ENCODE measurements around the gene SIM1.
"Not testable (repeated sequence)": the region's sequence is repeated elsewhere in the genome, so short reads cannot be mapped to it uniquely, and the experiment has no call there.

The SIM1 gene

DNA sequence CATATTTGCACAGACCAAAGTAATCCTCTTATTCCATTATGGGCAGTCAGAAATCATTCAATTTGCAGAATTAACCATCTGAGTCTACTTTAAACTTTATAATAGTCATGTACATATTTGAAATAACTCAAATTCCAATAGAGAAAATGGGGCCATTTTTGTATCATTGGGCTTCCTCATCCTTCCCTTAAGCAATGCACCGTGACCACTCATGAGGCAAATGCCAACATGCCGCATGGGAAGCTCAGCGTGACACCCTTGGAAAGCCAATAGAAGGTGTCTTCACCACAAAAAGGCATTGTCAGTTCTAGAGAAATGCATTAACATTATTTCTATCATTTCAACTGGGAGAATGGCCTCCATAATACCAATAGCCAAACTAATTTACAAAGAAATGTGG, 38.5 kb downstream of the SIM1 start:
- DNase-seq, result peak; percentile 12

DNA sequence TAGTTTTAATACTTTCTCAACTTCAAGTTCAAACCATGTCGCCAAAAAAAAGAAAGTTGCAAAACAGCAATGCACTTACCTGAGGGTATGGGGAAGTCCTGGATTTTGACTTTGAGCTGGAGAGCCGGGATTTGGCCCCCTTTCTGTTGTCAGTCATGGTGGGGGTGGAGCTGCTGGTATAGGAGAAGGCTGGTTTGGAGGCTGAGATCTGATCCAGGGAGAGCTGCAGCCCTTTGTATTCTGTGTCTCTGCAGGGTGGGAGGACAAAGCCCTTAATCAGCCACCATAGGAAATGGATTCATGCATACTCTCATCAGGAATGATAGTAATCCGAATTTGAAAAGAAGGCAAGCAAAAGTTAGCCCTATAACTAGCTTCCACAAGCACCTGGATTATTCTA, 44.0 kb downstream of the SIM1 start:
- no peak for DNase-seq

DNA sequence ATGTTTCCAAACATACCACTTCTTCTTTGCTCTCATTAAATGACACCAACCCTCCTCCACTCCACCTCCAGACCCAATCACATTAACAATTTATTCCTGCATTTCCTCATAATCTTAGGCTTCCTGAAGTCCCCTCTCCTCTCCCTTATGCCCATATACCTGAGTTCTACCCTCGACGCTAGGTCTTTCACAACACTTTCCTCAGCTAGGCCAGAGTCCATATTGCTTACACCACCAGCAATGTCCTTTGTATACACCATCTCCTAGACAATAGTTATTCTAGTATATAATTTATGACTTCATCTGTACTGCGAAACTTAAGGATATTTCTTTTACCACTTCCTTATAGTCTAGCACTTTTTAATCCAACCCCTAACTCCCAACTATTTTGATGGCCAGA, 47.7 kb downstream of the SIM1 start:
- no peak for DNase-seq

DNA sequence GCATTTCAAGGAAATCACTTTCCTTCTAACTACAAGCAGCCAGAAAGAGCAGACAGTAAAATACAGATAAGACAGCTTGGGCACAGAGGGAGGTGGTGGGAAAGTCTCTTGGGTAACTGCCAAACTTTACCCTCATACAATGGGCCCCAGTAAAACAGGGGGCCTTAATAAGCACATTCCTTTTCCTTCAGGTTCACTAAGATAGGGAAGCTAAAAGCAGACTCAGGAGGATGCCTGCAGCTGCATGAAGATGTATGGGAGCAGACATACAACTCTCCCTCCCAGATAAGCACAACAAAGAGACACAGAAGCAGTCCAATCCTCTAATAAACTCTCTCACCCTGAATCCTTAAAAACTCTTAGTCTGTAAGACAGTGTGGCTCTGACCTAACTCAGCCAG, 49.0 kb downstream of the SIM1 start:
- DNase-seq, result no peak

DNA sequence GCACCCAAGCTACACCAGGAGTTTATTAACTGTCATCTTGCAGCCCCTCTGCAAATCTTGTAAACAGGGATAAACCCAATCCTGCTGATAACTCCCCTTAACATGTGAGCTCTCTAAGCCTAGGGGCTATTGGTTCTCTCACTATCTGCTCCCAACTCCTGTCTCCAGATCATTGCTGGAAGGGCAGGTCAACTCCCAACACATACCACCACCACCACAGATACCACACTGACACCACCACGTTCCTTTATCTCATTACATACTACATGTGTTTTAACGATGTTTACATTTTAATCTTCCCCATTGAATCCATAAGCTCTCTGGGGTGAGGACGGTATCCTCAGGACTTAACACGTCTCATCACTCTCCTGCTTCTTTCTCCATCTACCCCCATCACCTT, 51.8 kb downstream of the SIM1 start:
- DNase-seq, result no peak

DNA sequence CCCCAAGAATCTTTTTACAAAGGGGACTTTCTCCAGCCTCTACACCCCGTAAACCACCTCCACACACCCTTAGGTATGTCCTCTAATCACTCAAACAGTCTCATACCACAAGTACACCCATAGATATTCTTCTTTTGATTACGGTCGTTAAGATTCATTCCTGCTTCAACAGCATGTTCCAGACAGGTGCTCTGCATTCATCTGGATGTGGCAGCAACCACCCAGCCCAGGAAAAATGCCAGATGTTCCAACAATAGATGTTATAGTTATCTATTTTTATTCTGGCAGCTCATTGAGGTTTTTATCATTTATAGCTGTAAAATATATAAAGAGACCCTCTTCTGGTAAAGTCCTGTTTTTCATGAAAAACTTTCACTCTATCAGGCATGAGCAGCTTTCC, 60.7 kb downstream of the SIM1 start:
- DNase-seq, result no peak

DNA sequence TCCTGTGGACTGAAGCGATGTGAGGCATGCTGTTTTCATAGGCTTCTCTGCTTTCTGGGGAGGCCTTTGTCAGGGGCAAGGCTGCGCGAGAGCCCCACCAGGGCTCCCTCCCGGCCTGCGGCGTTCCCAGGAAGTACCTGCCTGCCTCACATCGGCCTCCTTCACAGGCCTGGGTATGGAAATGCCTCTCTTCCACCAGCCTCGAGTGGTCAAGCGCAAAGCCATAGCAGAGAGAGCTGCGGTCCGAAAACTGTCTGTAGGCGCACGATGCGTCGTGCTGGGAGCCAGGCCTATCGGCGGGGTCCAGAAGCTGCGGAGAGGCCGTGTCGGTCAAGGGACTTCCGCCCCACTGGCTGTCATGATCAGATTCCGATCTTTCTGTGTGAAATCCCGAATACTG, 71.2 kb downstream of the SIM1 start:
- DNase-seq, result no peak

DNA sequence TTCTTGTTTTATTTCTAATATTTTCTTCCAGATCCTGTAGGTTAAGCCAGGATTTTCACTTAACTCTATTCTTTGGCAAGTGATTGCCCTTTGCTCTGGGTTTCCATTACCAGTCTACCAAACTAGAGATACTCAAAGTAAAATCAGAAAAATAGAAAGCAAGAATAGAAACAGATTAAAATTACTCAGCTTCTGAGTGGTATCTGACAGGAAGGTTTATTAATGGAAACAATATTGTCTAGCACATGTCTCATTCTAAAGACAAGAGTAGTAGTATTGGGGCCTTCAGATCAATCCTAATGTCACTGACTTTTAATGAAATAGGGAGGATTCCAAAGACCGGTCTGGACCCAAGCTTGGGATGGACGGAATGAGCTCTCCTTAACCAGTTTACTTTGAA, 72.3 kb downstream of the SIM1 start:
- DNase-seq, result no peak

DNA sequence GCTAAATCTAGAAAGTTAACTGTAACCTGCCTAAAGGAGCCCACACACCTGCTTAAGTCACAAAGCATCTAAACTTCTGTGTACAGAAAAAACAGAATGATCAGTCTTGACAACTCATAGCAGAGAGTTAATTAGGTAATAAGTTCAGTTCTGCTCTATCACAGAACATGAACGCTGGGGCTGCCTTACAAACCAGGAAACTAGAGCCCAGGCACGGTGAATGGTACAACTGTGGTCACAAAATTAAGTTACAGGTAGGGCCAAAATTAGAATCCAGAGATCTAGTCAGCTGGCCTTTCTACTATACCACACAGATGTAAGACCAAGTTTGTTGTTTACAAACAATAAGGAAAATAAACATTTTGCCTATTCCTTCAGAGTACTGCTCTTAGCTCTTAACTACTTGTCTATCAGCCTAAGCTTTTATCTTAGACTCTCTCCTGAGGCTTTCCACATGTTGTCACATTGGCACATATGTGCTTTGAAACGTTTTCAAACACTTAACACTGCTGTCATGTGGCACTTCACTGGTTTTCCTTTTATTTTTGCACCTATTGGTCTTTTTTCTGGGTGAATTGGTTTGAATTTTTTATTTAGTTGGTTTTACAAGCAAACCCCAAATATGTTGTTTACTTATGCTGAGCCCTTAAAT, 75.7 kb downstream of the SIM1 start:
- no peak for DNase-seq

DNA sequence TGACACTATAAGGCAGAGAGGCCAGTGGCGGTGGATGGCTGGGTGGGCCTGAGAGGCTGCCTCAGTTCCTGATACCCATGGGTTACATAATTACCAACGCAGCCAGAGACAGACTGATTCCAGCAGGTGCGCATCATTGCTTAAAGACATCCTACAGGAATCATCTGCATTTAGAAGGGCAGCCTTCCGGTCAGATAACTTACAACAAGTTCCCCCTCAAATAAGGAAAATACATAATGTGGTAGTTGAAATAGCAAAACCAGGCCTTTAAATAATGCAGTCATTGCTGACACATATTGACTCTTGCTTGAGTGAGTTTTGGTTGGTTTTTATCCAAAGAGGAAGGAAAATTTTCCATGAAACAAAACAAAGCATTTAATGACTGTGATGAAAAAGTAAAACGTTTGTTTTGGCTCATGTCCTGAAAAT, 81.9 kb downstream of the SIM1 start:
- no peak for DNase-seq

DNA sequence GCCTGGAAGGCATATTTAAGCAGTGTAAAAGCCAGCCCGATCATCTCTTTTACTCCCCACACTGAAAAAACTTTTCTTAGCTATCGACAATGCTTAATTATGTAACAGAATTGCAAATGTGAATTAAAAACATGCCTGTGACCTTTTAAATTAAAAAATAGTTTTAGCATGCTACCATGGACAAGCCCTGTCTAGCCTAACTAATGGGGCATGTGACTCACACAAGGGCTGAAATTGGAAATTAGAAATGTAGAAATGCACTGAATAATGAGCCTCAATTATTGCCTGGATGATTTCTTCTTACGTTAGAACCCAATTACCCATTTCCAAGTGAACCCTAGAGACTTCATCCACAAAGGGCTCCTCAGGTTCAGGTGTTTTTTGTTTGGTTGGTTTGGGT, 82.7 kb downstream of the SIM1 start:
- no peak for DNase-seq

DNA sequence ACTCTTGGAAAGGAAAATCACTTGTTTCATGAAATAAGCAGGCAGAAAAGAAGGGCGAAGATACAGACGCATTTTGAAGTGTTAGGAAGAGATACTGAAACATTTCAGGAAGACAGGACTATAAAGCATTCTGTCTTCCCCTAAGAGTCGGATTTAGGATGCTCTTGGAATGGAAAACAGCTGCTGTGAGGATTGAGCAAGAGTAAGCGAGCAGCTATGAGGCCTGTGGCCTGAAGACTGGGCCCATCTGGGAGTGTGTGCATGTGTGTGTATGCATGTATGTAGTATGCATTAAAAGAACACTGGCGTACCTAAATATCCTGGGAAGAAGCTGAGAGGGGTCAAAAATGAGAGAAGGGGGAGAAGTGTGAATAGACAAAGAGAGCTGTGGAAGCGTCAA, 83.6 kb downstream of the SIM1 start:
- no peak for DNase-seq

DNA sequence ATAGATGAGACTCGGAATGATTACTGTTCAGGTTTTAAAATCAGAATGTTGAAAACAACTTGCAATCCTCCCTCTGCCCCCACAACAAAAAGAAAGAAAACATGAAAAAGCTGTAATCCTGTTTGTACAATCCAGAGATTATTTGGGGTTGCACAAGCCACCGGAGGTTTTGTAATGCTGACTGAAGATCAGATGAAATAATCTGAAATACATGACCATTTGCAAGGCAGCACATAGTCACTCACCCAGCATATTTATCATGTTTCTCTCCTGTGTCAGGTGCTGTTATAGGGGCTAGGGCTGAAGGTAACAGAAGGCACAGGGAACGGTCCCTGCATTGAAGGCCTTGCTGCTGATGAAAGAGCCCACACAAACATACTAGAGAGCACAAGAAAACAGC, 85.3 kb downstream of the SIM1 start:
- no peak for DNase-seq

DNA sequence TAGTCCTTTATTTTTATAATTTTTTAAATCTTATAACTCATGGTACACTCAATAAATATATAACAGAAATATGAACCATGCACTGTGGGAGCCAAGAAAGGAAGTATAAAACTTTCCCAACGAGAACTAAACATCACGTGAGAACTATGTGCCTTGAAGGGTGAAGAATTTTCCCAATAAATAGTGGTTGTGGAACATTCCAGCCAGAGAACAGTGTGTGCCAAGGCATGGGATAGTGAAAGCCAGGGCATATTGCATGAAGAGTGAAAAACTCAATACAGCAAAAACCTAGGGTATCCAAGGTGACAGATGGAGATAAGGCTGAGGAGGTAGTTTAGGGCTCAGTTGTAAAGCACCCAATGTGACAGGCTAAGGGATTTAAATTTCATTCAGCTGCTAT, 86.1 kb downstream of the SIM1 start:
- no peak for DNase-seq

DNA sequence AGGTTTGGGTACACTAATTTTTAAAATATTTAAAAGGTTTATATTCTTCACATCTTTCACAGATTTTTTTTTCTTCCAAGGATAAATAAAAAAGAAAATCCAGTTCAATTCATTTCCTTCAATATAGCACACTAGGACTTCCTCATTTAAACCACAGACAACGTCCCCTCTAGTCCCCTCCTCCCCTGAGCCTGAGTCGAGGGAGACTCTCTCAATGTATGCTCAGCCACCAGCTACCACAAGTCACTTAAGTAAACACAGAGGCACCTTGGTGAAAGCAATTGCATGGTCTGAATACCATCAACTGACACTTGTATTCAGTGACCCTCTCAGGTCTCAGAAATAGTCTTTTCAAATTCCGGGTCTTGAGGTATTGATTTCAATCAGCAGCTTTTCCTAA, 88.6 kb downstream of the SIM1 start:
- peak; percentile 33 for DNase-seq

DNA sequence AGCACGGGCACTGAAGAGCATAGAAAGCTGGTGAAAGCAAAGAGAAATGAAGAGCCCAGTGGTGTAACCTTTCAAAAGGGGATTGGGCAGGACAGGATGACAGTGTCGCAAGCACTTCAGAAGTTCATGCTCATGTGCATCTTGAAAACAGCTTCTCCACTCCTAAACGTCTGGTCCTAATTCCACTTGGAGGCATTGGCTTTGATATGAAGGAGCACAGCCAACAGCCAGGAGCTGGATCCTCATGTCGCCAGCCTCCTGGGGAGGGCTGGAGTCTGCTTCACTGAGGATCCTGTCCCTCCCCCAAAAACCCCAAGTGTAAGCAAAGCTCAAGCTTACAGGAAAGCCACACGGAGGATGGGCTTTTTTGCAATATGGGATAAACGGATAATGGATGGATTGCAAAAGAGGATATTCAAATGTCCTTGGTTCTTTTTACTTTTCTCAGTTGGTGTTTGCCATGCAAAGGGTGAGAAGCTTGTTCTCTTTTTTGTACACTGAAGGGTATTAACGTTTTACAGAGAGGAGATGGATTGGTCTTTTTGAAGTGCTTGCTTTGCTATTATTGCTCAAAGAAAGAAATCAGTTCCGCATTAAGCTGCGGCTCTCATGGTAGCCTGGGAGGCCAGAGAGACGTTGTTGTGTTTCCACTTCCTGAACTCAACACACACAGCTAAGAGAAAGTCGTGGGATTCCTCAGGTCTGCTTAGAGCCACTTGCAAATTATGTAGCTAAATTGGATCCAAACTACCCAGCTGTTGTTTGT, 92.2 kb downstream of the SIM1 start:
- no peak for DNase-seq

DNA sequence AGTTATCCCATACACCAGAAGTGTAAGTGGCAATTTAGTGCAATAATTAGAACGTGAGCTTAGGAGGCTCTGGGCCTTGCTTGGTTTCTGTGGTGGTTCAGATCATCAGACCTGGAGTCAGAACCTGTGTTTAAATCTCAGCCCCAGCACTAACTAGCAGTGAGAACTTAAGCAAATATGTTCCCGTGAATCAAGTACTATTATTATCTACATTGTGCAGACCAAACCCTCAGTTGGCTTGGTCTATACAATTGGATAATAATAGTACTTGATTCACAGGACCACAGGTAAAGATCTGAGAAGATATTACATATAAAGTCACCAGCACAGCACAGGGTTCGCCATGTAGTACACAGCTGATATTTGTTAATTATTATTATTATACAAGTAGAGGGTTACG, 93.1 kb downstream of the SIM1 start:
- no peak for DNase-seq

DNA sequence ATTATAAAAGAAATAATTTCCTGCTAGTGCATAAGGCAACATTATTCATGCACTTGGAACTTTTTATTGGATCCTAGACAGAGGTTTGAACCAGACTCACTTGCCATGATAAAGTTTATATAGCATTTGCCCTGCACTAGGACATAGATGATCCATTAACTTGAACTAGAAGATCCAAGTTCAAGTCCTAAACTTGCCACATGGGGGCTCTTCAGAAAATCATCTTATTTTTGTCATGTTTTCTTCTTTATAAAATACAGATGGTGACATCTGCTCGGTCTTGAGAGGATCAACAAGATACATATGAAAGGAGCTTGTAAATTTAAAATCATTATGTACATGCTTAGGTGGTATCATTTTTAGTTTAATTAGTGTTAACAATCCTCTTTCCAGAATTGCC, 94.5 kb downstream of the SIM1 start:
- no peak for DNase-seq

DNA sequence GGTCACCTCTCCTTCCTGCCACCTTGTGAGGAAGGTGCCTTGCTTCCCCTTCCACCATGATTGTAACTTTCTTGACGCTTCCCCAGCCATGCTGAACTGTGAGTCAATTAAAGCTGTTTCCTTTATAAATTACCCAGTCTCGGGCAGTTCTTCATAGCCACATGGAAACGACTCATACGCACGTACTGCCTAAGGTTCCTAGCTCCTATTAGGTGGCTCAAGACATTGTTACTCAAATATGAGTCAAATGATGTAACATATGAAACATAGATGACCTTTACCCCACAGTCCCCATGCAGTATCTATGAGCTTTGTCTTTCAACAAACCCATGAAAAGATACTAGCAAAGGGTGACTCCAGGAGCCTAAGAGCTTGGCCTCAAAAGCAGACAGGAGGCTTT, 98.3 kb downstream of the SIM1 start:
- no peak for DNase-seq

DNA sequence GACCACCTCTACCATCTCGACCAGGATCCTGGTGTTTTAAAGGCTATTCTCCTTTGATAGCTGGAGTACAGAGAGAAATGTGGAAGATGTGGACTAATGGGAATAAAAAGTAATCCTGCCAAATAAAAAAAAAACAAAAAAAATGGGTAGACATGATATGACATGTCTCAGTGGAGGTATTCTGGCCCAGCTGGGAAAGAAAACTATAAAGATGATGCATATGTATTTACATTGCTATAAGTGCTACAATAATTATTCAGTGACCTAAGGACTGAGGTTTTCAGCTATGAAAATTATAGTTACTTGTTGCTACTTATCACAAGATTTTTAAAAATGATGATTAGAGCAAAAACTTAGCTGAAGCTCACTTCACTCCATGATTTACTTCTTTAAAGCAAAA, 101.1 kb downstream of the SIM1 start:
- DNase-seq, result no peak

DNA sequence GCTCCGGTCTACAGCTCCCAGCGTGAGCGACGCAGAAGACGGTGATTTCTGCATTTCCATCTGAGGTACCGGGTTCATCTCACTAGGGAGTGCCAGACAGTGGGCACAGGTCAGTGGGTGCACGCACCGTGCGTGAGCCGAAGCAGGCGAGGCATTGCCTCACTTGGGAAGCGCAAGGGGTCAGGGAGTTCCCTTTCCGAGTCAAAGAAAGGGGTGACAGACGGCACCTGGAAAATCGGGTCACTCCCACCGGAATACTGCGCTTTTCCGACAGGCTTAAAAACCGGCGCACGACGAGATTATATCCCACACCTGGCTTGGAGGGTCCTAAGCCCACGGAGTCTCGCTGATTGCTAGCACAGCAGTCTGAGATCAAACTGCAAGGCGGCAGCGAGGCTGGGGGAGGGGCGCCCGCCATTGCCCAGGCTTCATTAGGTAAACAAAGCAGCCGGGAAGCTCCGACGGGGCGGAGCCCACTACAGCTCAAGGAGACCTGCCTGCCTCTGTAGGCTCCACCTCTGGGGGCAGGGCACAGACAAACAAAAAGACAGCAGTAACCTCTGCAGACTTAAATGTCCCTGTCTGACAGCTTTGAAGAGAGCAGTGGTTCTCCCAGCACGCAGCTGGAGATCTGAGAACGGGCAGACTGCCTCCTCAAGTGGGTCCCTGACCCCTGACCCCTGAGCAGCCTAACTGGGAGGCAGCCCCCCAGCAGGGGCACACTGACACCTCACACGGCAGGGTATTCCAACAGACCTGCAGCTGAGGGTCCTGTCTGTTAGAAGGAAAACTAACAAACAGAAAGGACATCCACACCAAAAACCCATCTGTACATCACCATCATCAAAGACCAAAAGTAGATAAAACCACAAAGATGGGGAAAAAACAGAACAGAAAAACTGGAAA, 109.7 kb downstream of the SIM1 start:
- DNase-seq, result not testable (repeated sequence)

DNA sequence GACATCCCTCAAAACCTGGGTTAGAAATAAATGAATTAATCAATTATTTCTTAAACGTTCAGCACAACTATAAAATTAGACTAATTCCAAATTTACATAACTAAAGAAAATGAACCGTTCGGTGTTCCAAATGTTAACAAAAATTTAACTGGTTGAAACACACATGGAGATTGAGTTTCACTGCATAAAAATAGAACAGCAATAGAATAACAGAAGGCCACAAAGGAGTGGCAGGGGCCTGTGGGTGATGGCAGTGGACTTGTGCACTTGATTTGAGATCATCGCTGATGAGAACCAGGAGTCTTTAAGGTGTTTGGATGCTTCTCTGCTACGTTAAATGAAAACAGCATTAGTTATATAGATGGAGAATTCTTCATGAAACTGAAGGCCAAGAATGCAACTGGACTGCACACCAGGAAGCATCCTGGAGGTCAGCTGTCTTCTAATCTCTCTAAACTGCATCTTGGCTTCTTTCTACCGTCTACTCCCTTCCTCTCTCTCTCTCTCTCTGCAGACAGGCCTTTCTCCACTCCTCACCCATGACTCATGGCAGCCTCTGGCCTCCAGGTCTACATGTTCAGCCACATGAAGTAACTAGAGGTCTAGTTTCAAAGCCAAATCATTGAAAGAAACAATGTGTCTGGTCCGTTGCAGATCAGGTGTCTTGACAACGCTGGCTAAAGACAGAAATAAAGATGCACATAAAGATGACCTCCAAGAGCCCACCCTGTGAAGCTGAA, 111.3 kb downstream of the SIM1 start:
- DNase-seq, result no peak

DNA sequence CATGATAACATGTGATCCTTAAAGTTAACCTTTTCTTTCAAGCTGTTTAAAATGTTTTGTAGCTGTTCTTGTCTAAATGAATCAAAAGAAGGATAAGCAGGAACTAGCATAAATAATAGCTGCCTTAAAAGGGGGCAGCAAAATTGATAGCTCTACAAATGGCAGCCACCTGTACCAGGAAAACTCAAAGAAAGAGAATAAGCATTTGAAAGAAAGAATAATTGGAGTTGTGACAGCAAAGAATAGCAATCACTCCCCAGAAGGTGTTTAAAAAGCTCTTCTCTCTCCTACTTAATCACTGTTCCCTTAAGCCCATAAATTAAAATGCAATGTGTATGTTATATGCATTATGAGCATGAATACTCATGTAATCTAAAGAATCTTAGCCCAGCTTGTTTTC, 114.6 kb downstream of the SIM1 start:
- no peak for DNase-seq

Data from NCI-H146 (cell line).